Hematopoietic multipotent progenitor cell (in vitro differentiated cells): Measurements from ENCODE around the gene SLC9A9. TPM values are rescaled to one million over a fixed set of nuclear protein-coding genes. Genes with fewer than 3 reads are reported as not detected.
"Not testable (repeated sequence)": the region's sequence is repeated elsewhere in the genome, so short reads cannot be mapped to it uniquely, and the experiment has no call there.

Experiments
- DNase-seq, 3 donors: peaks; one replicate each; pipeline ENCODE4 v3.0.0-alpha.2; 2011 to 2015; ENCODE audit warnings: low read depth in 2 of 3, low spot score in 2 of 3
- total RNA-seq: library from RNA; depleted of rRNA; stranded (reverse); fragments of >200 nt; gene quantifications from one replicate; pipeline ENCODE4 v1.2.3, GENCODE V29; 2012

The SLC9A9 gene
- total RNA-seq, 1 donor: 9.7 TPM

DNA sequence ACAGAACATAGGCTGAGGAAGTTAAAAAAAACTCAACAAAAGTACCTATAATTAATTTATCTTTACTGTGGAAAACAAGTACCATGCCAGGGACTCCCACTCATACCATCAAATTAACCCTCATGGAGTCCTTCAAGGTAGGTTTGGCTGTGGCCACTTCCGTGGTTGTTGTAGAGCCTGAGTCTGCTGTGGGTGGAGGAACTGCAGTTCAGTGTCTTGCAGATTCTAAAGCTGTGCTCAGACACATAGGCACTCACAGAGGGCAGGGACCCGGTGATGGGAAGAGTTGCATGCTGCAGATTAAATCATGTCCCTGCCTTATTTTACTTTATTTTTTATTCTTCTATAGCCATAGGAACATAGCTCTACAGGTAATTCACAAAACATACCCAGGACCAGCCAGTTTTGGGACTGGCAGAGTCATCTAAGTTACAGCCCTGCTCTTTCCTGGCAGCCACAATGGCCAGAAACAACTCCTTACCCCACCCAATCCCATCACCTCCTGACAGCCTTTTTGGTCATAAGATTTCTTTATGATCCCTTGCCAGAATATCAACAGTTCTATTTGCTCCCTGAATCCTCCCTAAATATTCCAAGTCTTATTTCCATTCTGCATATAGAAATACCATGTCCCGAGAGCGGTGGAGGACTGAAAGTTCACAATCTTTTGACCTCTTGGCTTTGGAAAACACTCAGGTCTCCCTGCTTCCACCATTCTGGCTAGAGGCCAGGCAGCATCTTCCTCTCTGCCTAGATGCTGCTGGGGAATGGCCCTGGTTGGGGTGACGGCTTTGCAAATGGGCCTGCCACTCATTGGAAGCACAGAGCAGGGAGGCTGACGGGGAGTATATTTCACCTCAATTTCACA lies 535.0 kb downstream of the SLC9A9 start:
- DNase-seq: no peak

- no peak for DNase-seq
These were observed 537.2 kb downstream of the SLC9A9 start for GRCh38 chr3:143311096-143311495.

GRCh38 chr3:143309705-143310104 lies 538.6 kb downstream of the SLC9A9 start:
- no peak for DNase-seq

DNA sequence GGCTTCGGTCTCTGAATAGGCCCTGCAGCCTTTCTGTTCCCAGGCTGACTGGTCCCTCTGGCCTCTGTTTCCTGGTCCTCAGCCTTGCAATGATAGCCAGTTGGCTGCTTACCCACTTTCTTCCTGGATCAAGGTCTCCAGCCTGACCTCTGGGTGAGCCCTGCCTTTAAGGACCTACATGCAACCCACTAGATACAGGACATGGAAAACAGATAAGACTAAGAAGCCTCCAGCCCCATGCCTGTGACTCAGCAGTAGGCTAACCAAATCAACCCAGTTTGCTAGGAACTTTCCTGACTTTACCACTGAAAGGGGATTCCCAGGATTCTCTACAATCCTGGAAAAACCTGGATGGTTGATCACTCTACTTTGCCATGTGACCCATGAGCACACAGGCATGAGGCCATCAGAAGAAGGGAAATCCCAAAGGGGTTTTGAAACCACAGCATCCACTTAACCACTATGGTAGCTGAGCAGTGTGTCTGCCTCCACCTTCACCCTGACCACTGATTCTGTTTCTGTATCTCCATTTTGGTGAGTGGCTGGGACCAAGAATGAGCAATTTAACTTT lies 540.6 kb downstream of the SLC9A9 start:
- no peak for DNase-seq

DNA sequence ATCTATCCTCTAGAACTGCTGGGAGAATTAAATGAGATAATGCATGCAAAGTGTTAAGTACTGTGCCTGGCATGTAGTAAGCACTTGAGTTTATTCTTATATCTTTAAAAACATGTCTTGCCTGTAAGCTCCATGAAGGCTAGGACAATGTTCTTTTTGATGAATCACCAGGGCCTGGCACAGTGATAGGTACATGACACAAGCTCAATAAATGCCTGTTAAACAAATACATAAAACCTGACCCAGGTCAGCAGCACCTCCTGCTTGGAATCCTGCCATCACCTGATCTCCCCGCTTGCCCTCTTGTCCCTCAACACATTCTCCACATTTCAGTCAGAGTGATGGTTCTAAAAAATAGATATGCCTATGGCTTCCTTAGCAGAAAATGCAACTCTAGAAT lies 541.9 kb downstream of the SLC9A9 start:
- DNase-seq: no peak

DNA sequence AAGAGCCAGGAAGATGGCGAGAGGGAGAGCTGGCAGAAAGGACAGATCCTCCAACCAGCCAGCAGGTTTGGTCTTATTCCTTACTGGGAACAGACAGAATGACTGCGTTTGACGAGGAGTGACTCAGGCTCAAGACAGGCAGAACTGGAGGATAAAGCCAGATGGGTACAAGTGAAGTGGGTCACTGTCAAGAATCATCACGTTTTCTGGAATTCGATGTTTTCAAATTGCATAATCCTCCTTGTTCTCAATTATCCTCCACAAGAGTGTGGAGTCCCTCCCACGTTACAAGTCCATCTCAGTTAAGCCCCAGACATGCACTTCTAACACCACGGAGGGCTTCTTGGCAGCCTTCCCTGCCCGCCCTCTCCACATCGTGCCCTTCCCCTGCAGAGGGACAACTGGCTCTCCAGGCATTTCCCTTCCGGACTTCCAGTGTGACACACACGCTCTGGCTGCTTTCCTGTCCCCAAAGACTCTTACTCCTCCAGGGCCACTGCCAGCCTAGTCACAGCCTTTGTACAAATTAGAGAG lies 545.6 kb downstream of the SLC9A9 start:
- DNase-seq: peak in 1 of 3 donors; percentile 6

DNA sequence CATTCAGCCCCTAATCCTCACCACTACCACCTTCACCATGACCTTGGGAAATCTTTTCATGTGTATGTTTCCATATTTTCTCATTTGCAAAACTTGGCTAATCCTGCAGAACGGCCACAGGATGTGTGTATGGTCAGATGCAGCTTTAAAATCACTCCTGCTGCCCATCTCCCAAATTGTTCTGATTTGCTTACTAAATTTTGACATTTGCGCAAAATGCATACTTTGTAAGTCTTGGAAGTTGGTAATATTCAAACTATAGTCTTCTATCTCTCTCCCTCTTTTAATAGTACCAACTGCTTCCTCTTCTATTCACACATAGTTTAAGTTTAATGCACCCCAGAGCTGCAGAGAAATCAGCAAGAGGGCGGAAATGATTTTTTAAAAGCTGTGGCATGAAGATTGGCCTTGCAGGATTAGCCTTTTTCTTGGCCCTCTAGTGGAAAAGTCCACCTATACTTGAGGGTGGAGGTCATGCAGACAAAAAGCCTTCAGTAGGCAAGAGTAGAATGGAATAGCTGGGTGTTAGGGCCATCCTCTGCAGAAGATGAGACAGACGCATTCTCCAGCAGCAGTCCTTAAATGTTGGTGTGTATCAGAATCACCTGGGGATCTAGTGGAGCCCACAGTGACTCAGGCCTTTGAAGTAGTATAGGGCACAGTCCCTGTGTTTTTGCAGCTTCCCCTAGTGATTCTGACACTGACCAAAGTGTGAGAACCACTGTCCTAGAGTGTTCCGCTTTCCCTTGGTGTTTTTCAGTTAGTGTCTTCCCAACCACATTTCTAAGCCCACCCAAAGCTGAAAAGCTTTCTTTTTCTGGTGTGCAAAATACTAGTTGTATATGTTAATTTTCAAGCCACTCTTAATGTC lies 547.0 kb downstream of the SLC9A9 start:
- DNase-seq: no peak

DNA sequence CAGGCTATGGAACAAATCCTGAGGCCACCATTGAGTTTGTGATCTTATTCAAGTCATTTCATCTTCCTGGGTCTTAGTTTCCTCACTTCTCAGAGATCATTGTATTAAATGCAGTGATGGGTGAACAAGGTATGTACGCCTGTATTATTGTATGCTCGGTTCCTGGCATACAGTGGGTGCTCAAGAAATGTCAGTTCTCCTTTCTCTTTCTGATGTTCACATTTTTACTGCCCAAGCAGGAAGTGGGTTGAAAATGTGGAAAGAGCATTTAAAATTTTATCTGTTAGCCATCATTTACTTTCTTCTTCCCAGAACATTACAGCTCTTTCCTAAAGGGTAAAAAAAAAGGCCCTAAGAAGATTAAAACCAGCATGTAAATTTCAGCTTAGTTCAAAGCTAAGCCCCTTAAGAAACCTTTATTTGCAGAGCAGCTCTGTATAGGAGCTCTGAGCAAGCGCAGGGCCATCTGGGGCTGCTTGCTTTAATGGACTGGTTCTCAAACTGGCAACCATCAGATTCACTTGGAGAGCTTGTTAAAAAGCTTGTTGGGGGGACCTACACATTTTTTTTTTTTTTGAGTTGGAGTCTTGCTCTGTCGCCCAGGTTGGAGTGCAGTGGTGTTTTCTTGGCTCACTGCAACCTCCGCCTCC lies 549.3 kb downstream of the SLC9A9 start:
- no peak for DNase-seq

DNA sequence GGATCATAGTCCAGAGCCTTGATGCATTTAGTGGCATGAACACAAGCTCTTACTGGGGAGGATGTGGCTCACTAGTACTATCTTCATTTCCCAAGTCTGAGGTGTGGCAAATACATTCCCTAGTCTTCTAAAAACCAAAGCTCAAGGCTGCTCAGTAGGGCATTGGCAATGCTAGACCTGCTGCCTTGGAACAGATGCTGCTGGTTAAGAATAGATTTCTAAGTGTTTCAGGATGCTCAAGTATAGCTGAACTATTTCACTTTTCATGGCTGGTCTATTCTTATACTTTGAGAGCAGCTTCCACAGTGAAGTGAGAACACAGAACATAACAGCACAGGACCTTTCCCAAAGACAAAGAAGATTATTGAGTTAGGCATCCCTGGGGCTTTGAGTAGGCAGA lies 549.9 kb downstream of the SLC9A9 start:
- DNase-seq: no peak

- no peak for DNase-seq
These were observed 552.8 kb downstream of the SLC9A9 start for GRCh38 chr3:143295201-143296080.

- no peak for DNase-seq
These were observed 554.1 kb downstream of the SLC9A9 start for GRCh38 chr3:143294188-143294587.

DNA sequence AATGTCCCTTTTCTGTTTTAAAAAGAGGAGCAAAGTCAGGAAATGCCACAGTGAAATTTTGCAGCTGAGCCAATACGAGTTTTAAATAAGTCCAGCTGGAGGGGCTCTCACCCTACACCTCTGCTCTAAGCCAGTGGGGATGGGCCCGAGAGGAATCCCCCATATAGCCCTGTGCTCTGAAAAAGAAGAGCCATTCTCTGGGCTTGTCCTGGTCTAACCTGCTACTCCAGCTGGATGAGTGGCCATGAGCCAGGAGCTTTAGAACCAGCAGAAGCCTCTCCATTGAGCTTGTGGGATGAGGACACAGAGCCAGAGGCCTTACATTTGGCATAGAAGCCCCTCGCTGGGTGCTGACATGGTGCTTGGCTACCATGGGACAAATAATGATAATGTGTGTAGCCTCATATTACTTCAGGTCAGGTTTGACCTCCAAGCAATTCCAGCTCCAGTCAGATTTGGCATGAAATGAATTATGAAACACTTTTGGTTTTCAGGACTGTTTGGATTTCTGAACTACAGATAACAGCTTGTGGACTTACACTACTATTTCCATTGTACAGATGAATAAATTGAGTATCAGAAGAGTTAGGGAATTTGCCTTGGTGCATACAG lies 556.3 kb downstream of the SLC9A9 start:
- DNase-seq: no peak

DNA sequence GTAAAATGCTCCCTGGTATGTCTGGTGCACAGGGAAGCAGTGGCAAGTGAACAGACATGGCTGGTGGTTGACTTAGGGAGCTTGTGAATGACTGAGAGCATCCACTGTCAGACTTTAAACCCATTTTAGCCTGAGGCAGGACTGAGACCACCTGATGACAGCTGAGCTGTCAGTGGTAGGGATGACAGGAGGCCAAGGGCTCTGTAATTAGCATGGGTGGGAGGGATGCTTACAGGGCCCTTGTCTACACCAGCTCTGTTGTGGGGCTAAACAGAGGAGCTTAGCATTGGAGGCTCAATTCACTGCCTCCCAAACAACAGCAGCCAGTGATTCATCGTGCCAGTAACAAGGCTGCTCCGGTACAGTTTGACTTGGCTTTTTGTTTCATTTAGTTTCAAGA lies 559.3 kb downstream of the SLC9A9 start:
- no peak for DNase-seq

- DNase-seq: no peak
These were observed 560.9 kb downstream of the SLC9A9 start for GRCh38 chr3:143287403-143287802.

DNA sequence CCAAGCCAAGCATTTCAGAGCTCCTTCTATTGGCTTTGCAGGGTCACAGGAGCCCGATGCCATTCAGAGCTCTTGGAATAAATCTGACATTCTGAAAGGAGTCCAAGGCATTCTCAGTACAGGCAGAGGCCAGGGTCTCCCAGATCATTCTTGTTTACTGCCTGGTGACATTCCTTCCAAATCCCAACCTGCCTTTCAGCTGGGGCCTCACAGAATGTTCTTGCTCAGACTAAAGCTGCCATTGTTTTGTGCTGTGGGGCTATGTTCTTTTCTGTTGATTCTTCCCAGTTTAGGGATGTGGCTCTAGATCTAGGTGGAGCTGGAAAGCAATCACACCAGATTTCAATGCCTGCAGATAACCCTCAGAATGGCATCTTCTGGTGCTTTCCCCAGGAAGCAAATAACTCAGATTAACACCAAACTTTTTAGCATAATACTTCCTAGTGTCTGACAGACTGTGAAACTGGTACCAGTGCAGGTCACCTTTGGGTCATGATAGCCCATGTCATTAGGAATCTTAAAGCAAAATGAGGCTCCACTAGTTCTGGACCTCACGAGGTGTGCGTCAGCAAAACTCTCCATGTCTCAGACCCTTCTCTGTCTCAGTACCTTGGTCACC lies 561.8 kb downstream of the SLC9A9 start:
- no peak for DNase-seq

GRCh38 chr3:143283432-143284128 lies 564.7 kb downstream of the SLC9A9 start:
- DNase-seq: peak in 1 of 3 donors; percentile 13

DNA sequence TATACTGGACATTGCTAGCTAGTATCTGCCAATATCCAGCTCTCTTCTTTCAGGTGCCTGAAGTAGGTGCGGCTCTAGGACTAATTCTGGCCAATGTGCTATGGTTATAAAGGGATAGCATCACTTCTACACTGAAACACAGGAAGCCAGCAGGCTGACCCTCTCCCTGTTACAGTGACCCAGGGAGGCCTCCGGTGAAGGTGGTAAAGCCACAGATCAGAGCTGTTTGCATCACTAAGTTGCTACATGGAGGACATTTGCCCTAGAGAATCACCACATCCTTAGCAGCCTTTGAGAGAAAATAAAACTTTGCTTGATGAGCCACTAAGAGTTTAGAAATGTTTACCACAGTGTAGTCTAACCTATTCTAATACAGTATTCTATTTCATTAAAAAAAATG lies 567.3 kb downstream of the SLC9A9 start:
- DNase-seq: no peak

- DNase-seq: not testable (repeated sequence)
These were observed 568.7 kb downstream of the SLC9A9 start for GRCh38 chr3:143279567-143279966.
